ENCODE measurements around the gene MINK1. TPM values are rescaled to one million over a fixed set of nuclear protein-coding genes. Genes with fewer than 3 reads are reported as not detected.
A peak's percentile ranks its signal among the peaks of the same experiment; 100 is the strongest.
"Not testable (repeated sequence)": the region's sequence is repeated elsewhere in the genome, so short reads cannot be mapped to it uniquely, and the experiment has no call there.

Gene MINK1
- total RNA-seq, 1 donor = 38.4 TPM

DNA sequence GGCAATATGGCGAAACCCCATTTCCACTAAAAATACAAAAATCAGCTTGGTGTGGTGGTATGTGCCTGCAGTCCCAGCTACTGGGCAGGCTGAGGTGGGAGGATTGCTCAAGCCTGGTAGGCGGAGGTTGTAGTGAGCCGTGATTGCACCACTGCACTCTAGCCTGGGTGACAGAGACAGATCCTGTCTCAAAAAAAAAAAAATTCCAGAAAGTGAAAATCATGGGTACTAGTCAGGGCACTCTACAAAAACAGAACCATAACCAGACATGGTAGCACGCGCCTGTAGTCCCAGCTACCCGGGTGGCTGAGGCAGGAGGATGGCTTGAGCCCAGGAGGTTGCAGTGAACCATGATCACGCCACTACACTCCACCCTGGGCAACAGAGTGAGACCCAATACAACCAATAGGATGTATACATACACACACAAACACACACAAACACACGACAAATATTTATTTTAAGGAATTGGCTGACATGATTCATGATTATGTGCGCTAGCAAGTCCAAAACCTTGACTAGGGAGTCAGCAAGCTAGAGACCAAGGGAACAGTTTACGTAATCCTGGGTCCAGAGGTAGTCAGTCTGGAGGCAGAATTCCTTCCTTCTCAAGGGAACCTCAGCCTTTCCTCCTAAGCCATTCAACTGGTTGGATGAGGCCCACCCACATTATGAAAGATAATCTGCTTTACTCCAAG lies 87.4 kb downstream of the MINK1 start:
- no peak overlapping the region for H3K4me3 ChIP-seq (ENCODE audit: low read depth, low read length)
- TF ChIP-seq, protein P1, sequence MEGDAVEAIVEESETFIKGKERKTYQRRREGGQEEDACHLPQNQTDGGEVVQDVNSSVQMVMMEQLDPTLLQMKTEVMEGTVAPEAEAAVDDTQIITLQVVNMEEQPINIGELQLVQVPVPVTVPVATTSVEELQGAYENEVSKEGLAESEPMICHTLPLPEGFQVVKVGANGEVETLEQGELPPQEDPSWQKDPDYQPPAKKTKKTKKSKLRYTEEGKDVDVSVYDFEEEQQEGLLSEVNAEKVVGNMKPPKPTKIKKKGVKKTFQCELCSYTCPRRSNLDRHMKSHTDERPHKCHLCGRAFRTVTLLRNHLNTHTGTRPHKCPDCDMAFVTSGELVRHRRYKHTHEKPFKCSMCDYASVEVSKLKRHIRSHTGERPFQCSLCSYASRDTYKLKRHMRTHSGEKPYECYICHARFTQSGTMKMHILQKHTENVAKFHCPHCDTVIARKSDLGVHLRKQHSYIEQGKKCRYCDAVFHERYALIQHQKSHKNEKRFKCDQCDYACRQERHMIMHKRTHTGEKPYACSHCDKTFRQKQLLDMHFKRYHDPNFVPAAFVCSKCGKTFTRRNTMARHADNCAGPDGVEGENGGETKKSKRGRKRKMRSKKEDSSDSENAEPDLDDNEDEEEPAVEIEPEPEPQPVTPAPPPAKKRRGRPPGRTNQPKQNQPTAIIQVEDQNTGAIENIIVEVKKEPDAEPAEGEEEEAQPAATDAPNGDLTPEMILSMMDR (IDR thresholded peaks at IDR 0.05; ENCODE audit: insufficient read depth, low read length) = no peak
- DNase-seq (ENCODE audit: low read depth) = peak; percentile 18

DNA sequence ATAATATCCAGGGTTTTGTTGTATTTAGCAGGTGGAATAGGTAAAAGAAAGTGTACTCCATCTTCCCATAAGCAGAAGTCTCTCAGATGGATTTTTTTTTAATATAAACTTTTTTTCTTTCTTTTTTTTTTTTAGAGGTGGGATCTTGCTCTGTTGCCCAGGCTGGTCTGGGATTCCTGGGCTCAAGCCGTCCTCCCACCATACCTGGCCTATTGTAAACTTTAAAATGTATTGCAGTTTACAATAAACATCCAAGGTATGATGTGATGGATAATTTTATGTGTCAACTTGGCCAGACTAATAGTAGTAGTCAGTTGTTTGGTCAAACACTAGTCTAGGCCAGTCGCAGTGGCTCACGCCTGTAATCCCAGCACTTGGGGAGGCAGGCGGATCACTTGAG lies 88.2 kb downstream of the MINK1 start:
- no peak overlapping the region for H3K4me3 ChIP-seq (ENCODE audit: low read depth, low read length)
- DNase-seq (ENCODE audit: low read depth) = no peak
- TF ChIP-seq, protein P1 (IDR thresholded peaks at IDR 0.05; ENCODE audit: insufficient read depth, low read length) = no peak

DNA sequence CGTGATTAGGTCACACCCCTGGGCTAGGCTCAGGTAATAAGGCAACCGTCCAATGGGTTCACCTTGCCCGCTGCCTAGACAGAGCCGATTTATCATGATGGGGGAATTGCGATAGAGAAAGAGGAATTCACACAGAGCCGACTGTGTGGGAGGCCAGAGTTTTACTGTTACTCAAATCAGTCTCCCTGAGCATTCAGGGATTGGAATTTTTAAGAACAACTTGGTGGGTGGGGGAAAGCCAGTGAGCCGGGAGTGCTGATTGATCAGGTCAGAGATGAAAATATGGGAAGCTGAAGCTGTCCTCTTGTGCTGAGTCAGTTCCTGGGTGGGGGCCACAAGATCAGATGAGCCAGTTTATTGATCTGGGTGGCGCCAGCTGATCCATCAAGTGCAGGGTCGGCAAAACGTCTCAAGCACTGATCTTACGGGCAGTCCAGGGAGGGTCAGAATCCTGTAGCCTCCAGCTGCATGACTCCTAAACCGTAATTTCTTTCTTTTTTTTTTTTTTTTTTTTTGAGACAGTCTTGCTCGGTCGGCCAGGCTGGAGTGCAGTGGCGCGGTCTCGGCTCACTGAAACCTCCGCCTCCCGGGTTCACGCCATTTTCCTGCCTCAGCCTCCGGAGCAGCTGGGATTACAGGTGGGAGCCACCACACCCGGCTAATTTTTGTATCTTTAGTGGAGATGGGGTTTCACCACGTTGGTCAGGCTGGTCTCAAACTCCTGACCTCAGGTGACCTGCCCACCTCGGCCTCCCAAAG lies 93.6 kb downstream of the MINK1 start:
- not testable (repeated sequence) for DNase-seq (ENCODE audit: low read depth); H3K4me3 ChIP-seq (ENCODE audit: low read depth, low read length)

DNA sequence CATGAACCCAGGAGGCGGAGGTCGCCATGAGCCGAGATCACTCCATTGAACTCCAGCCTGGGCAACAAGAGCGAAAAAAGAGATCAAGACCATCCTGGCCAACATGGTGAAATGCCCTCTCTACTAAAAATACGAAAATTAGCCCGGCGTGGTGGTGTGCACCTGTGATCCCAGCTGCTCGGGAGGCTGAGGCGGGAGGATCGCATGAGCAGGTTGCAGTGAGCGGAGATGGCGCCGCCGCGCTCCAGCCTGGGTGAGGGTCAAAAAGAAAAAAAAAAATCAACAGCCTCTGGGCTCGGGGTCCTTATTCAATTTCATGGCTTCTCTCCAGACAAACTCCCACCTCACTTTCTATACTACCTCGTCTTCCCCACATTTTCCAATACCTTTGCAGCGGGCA lies 95.7 kb downstream of the MINK1 start:
- TF ChIP-seq, protein P1 (IDR thresholded peaks at IDR 0.05; ENCODE audit: insufficient read depth, low read length) = no peak
- no peak for DNase-seq (ENCODE audit: low read depth)
- H3K4me3 ChIP-seq (ENCODE audit: low read depth, low read length) = no peak overlapping the region

DNA sequence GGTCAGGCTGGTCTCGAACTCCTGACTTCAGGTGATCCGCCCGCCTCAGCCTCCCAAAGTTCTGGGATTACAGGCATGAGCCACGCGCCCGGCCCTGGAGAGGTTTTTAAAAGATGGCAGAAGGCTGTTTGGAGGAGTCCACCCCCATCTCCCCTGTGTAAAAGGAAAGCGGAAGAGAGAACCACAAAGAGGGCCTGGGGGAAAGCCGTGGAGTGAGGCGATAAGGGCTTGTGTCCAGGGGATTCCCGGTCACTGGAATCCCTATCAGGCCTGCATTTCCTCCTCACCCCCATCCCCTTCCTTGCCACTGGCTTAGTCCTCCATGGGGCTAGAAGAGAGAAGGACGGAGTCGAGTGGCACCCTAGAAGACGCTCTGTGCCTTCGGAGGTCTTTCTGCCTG lies 98.8 kb downstream of the MINK1 start, which contains the start of gene GP1BA:
Gene GP1BA (plus strand): TSS at position 315 of the 400 bp plus-strand sequence. CDS start 328 bp downstream, outside the sequence.
- TF ChIP-seq, protein P1 (IDR thresholded peaks at IDR 0.05; ENCODE audit: insufficient read depth, low read length) = no peak
- no peak for DNase-seq (ENCODE audit: low read depth)
- H3K4me3 ChIP-seq (ENCODE audit: low read depth, low read length) = no peak within 1 kb of the TSS

DNA sequence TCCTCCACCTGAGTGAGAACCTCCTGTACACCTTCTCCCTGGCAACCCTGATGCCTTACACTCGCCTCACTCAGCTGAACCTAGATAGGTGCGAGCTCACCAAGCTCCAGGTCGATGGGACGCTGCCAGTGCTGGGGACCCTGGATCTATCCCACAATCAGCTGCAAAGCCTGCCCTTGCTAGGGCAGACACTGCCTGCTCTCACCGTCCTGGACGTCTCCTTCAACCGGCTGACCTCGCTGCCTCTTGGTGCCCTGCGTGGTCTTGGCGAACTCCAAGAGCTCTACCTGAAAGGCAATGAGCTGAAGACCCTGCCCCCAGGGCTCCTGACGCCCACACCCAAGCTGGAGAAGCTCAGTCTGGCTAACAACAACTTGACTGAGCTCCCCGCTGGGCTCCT lies 99.6 kb downstream of the MINK1 start:
- TF ChIP-seq, protein P1 (IDR thresholded peaks at IDR 0.05; ENCODE audit: insufficient read depth, low read length) = no peak
- H3K4me3 ChIP-seq (ENCODE audit: low read depth, low read length) = no peak overlapping the region
- no peak for DNase-seq (ENCODE audit: low read depth)

DNA sequence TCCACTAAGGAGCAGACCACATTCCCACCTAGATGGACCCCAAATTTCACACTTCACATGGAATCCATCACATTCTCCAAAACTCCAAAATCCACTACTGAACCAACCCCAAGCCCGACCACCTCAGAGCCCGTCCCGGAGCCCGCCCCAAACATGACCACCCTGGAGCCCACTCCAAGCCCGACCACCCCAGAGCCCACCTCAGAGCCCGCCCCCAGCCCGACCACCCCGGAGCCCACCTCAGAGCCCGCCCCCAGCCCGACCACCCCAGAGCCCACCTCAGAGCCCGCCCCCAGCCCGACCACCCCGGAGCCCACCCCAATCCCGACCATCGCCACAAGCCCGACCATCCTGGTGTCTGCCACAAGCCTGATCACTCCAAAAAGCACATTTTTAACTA lies 100.5 kb downstream of the MINK1 start:
- TF ChIP-seq, protein P1 (IDR thresholded peaks at IDR 0.05; ENCODE audit: insufficient read depth, low read length) = no peak
- no peak overlapping the region for H3K4me3 ChIP-seq (ENCODE audit: low read depth, low read length)
- no peak for DNase-seq (ENCODE audit: low read depth)
